Skin epidermis (tissue), 12 donors: ENCODE results near the gene KLHL7.
"Not testable (repeated sequence)": the region's sequence is repeated elsewhere in the genome, so short reads cannot be mapped to it uniquely, and the experiment has no call there.

ENCODE experiments used
- H3K27ac ChIP-seq, 21 experiments: fragments of 200-600 bp; sonication (generic) in 11 of 21; one replicate each; pipeline ENCODE4 v1.5.0; 2020; ENCODE audit warnings: mild to moderate bottlenecking in 3 of 21, inconsistent platforms in 2 of 21, moderate library complexity in 2 of 21
- H3K4me3 ChIP-seq, 7 experiments: fragments of 200-600 bp; sonication (generic) in 2 of 7; one replicate each; pipeline ENCODE4 v1.5.0; 2020; ENCODE audit warnings: inconsistent platforms in 2 of 7, mild to moderate bottlenecking in 2 of 7, moderate library complexity in 1 of 7

The KLHL7 gene

DNA sequence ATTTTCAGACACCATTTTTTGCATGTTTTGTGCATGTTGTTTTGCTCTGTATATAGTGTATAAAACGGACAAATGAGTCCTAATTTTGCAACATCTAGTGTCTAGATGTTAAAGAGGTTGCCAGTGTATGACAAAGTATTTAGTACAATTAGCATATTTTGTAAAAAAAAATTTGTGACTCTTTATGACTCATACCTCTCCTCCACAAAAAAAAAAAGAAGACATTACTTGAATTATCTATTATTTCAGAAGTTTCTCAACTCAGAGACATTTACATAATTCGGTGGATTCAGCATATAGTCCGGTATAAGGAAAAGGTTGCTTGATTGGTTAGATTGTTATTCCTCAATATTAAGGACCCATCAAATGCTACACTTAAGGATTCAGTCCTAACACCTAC lies 102.3 kb downstream of the KLHL7 start:
- H3K4me3 ChIP-seq: no peak overlapping the region
- H3K27ac ChIP-seq: no peak overlapping the region

DNA sequence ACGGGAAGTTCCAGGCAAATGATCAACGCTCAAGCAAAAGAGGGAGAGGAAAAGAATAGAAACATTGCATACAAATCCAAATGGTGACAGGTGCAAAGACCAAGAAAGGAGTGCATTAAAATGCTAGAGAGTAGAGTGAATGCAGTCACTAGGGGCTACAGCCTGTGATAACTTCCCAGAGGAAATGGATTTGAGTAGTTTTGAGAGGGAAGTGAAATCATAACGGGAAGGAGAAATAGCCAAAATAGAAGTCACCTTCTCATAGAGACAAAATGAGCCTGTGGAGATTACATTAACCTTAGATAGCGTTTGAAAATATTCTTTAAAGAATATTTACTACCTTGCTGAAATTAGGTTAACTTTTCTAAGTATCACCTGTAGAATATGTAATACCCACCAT lies 102.7 kb downstream of the KLHL7 start:
- no peak overlapping the region for H3K4me3 ChIP-seq
- H3K27ac ChIP-seq: no peak overlapping the region

DNA sequence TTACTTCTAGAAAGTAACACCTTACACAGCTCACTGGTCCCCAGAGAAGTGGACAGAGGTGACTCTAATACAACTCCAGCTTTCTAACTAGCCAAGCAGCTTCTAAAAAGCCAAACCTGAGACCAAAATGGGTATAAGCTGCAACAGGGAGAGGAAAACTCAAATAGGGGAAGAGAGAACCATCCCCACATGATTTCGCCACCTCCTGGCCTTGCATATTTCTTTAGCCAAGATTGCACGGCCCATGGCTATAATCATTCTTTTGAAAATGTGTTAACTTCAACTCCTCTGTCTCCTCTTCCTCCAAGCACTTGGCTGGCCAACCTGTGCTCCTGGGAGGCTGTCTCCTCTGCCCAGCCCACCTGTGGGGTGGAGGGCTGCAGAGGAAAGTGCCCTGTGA lies 104.9 kb downstream of the KLHL7 start:
- Histone ChIP-seq H3K4me3 (no peak overlapping the region), H3K27ac (no peak overlapping the region)

- H3K4me3 ChIP-seq: no peak overlapping the region
- H3K27ac ChIP-seq: no peak overlapping the region
These were observed 106.0 kb downstream of the KLHL7 start for GRCh38 chr7:23211589-23211988.

GRCh38 chr7:23212395-23212794 lies 106.8 kb downstream of the KLHL7 start:
- H3K4me3 ChIP-seq: no peak overlapping the region
- peak overlapping the region in 1 of 21 experiments; percentile 49 for H3K27ac ChIP-seq

- Histone ChIP-seq H3K27ac (peak overlapping the region in 1 of 21 experiments; percentile 49), H3K4me3 (no peak overlapping the region)
These were observed 107.3 kb downstream of the KLHL7 start for GRCh38 chr7:23212841-23213240.

GRCh38 chr7:23213755-23214154 lies 108.2 kb downstream of the KLHL7 start:
- H3K4me3 ChIP-seq: no peak overlapping the region
- no peak overlapping the region for H3K27ac ChIP-seq

DNA sequence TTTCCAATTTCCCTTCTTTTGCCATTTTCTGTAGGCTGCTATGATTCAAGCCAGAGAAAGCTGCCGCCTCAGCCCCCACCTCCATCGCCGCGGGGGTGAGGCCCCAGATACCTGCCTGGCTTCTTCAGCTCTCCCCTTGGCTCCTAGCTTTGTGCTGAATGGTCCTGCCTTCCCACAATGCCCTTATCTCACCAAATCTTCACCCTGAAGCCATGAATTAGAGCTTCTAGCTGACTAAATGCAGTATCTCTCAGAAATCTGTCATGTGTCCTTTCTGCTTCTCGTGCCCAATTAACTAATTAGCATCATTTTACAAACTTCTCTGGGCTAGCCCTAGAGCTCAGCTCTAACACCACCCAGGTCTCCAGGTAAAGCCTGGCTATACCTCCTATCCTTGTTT lies 108.8 kb downstream of the KLHL7 start:
- H3K4me3 ChIP-seq: no peak overlapping the region
- no peak overlapping the region for H3K27ac ChIP-seq

DNA sequence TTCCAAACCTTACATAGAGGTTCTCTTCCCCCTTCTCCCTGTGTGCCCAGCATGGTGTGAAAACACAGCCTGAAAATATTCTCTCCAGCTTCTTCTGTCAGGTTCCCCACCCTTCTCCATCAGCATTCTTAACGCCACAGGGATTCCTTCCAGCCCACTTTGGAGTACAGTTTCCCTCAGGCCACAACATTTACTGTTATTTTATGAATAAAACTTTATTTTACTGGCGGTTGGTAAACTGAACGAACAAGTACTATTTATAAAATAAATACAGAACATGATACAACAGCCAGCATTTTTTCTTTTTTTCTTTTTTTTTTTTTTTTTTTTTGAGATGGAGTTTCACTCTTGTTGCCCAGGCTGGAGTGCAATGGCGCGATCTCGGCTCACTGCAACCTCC lies 109.4 kb downstream of the KLHL7 start:
- H3K27ac ChIP-seq: no peak overlapping the region
- no peak overlapping the region for H3K4me3 ChIP-seq

GRCh38 chr7:23216021-23216420 lies 110.4 kb downstream of the KLHL7 start:
- Histone ChIP-seq H3K4me3 (no peak overlapping the region), H3K27ac (peak overlapping the region in 2 of 21 experiments; percentile 29 to 72)

DNA sequence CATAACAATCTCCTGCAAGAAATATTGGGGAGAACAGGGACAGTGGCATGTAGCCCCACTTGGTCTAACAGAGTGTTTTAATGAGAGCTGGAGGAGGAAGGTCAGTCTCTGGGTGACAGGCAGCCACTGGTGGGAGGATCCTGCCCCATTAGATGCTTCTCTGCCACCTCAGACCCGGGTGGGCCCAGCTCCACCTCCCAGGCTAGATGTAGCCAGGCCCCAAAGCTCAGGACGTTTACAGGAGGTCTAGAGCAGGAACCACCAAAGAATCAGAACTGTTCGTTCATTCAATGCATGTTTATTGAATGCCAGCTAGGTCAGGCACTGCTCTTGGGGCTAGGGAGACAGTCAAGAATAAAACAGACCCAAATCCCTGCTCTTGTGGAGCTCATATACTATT lies 112.6 kb downstream of the KLHL7 start:
- no peak overlapping the region for H3K27ac ChIP-seq
- no peak overlapping the region for H3K4me3 ChIP-seq

GRCh38 chr7:23220690-23221305 lies 115.2 kb downstream of the KLHL7 start:
- Histone ChIP-seq H3K4me3 (no peak overlapping the region), H3K27ac (no peak overlapping the region)

GRCh38 chr7:23222439-23223030 lies 117.0 kb downstream of the KLHL7 start:
- H3K27ac ChIP-seq: no peak overlapping the region
- no peak overlapping the region for H3K4me3 ChIP-seq

DNA sequence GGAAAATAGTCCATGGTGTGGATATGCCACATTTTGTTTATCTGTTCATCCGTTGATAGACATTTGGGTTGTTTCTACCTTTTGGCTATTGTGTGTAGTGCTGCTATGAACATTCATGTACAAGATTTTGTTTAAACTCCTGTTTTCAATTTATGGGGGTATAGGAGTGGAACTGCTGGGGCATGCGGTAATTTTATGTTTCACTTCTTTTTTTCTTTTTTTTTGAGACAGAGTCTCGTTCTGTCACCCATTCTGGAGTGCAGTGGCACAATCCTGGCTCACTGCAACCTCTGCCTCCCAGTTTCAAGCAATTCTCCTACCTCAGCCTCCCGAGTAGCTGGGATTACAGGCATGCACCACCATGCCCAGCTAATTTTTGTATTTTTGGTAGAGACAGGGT lies 118.8 kb downstream of the KLHL7 start:
- H3K4me3 ChIP-seq, H3K27ac ChIP-seq: not testable (repeated sequence)

GRCh38 chr7:23226844-23227450 lies 121.4 kb downstream of the KLHL7 start:
- no peak overlapping the region for H3K4me3 ChIP-seq
- H3K27ac ChIP-seq: no peak overlapping the region
